Measurements from ENCODE around the gene RUNX2.

The RUNX2 gene

GRCh38 chr6:45479834-45480751 lies 152.0 kb downstream of the RUNX2 start:
- no peak overlapping the region for H3K4me3 ChIP-seq (ENCODE audit: low read depth, low read length)
- peak overlapping the region; percentile 47 for H3K27ac ChIP-seq
- no peaks in the 10 kb centered on the region for H3K36me3 ChIP-seq (replicated peaks)
- DNase-seq = peak; percentile 75
- no peaks in the 10 kb centered on the region for H3K27me3 ChIP-seq (replicated peaks)
- in situ Hi-C loops (cut with HindIII; ENCODE audit: low pct_ligation_motif_present, low sequenced_read_pairs) = no loop called here
- no peak for TF ChIP-seq CTCF (IDR thresholded peaks at IDR 0.05; ENCODE audit: low read depth, low read length, missing control alignments)

GRCh38 chr6:45480752-45481415 lies 152.8 kb downstream of the RUNX2 start:
- H3K27me3 ChIP-seq (replicated peaks) = no peaks in the 10 kb centered on the region
- no peaks in the 10 kb centered on the region for H3K36me3 ChIP-seq (replicated peaks)
- TF ChIP-seq CTCF (IDR thresholded peaks at IDR 0.05; ENCODE audit: low read depth, low read length, missing control alignments) = no peak
- in situ Hi-C loops (cut with HindIII; ENCODE audit: low pct_ligation_motif_present, low sequenced_read_pairs) = no loop called here
- peak overlapping the region; percentile 47 for H3K27ac ChIP-seq
- H3K4me3 ChIP-seq (ENCODE audit: low read depth, low read length) = peak overlapping the region; percentile 9
- no peak for DNase-seq

DNA sequence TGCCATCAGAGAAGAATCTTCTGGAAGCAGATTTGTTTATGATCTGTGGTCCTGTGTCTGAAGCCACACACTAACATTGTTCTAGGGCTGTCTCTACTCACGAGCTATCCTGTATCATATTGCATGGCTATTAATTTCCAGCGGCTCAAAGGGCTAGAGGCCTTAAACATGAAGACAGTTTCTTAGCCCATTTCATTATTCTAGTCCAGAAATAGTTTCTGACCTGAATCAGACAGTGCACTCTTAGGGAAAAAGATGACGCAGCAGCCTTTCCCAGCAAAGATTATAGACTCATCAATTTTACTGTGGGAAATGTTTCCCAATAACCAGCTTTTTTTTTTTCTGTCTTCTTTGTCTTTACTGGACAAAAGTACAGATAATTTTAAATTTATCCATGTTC lies 154.9 kb downstream of the RUNX2 start:
- no peaks in the 10 kb centered on the region for H3K27me3 ChIP-seq (replicated peaks)
- DNase-seq = peak; percentile 67
- TF ChIP-seq CTCF (IDR thresholded peaks at IDR 0.05; ENCODE audit: low read depth, low read length, missing control alignments) = no peak
- H3K36me3 ChIP-seq (replicated peaks) = no peaks in the 10 kb centered on the region
- H3K27ac ChIP-seq = peak overlapping the region; percentile 67
- in situ Hi-C loops (cut with HindIII; ENCODE audit: low pct_ligation_motif_present, low sequenced_read_pairs) = no loop called here
- H3K4me3 ChIP-seq (ENCODE audit: low read depth, low read length) = no peak overlapping the region

GRCh38 chr6:45483501-45483900 lies 155.4 kb downstream of the RUNX2 start:
- DNase-seq = no peak
- in situ Hi-C loops (cut with HindIII; ENCODE audit: low pct_ligation_motif_present, low sequenced_read_pairs) = no loop called here
- no peaks in the 10 kb centered on the region for H3K27me3 ChIP-seq (replicated peaks)
- TF ChIP-seq CTCF (IDR thresholded peaks at IDR 0.05; ENCODE audit: low read depth, low read length, missing control alignments) = no peak
- no peak overlapping the region for H3K4me3 ChIP-seq (ENCODE audit: low read depth, low read length)
- H3K27ac ChIP-seq = peak overlapping the region; percentile 67
- no peaks in the 10 kb centered on the region for H3K36me3 ChIP-seq (replicated peaks)

GRCh38 chr6:45486736-45487135 lies 158.6 kb downstream of the RUNX2 start:
- no peaks in the 10 kb centered on the region for H3K27me3 ChIP-seq (replicated peaks)
- H3K4me3 ChIP-seq (ENCODE audit: low read depth, low read length) = no peak overlapping the region
- no peak overlapping the region for H3K27ac ChIP-seq
- TF ChIP-seq CTCF (IDR thresholded peaks at IDR 0.05; ENCODE audit: low read depth, low read length, missing control alignments) = no peak
- no peak for DNase-seq
- no peaks in the 10 kb centered on the region for H3K36me3 ChIP-seq (replicated peaks)
- in situ Hi-C loops (cut with HindIII; ENCODE audit: low pct_ligation_motif_present, low sequenced_read_pairs) = no loop called here
